Activated naive CD4-positive, alpha-beta T cell treated with anti-CD3 and anti-CD28 coated beads, Interleukin-2, amount 10 ng/mL, durations not matched to agents 7 days and 5 days (primary cell): Measurements from ENCODE around the gene SLC41A2.

Experiments
- CTCF ChIA-PET: fragments of 350-600 bp; sonication (Branson Sonifier 250); formaldehyde crosslinking; loops from one replicate; lab custom pipeline; 2021; ENCODE audit warnings: antibody characterized with exemption; lab: Charles Lee
- DNase-seq: peaks from one replicate; pipeline ENCODE4 v3.0.0-alpha.2; 2020
- H3K27ac Mint-ChIP-seq: one replicate; pipeline ENCODE4 v1.8.0; 2021; ENCODE audit warnings: mild to moderate bottlenecking, moderate library complexity, mixed read lengths
- H3K27me3 Mint-ChIP-seq: one replicate; pipeline ENCODE4 v1.8.0; 2021; ENCODE audit warnings: mild to moderate bottlenecking, mixed read lengths
- H3K36me3 Mint-ChIP-seq: one replicate; pipeline ENCODE4 v1.8.0; 2021; ENCODE audit warnings: mixed read lengths
- H3K4me1 Mint-ChIP-seq: one replicate; pipeline ENCODE4 v1.8.0; 2021; ENCODE audit warnings: mixed read lengths
- H3K4me3 Mint-ChIP-seq: one replicate; pipeline ENCODE4 v1.8.0; 2021; ENCODE audit warnings: mild to moderate bottlenecking, moderate library complexity, mixed read lengths
- H3K9me3 Mint-ChIP-seq: one replicate; pipeline ENCODE4 v1.8.0; 2021; ENCODE audit warnings: mixed read lengths

SLC41A2 gene

DNA sequence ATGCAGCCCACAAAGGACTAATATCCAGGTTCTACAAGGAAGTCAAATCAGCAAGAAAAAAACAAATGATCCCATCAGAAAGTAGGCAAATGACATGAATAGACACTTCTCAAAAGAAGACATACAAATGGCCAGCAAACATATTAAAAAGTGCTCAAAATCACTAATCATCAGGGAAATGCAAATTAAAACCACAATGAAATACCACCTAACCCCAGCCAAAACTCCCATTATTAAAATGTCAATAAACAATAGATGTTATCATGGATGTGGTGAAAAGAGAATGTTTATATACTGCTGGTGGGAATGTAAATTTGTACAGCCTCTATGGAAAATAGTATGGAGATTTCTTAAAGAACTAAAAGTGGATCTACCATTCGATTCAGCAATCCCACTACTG, 25.0 kb downstream of the SLC41A2 start:
- Mint-ChIP-seq H3K9me3 (no peaks in the 10 kb centered on the region), H3K36me3 (no peaks in the 10 kb centered on the region), H3K4me1 (peaks cover 8% of the 10 kb centered on the region), H3K4me3 (no peak overlapping the region), H3K27me3 (no peaks in the 10 kb centered on the region), H3K27ac (no peak overlapping the region)
- CTCF ChIA-PET, result no interaction called here
- DNase-seq, result no peak

DNA sequence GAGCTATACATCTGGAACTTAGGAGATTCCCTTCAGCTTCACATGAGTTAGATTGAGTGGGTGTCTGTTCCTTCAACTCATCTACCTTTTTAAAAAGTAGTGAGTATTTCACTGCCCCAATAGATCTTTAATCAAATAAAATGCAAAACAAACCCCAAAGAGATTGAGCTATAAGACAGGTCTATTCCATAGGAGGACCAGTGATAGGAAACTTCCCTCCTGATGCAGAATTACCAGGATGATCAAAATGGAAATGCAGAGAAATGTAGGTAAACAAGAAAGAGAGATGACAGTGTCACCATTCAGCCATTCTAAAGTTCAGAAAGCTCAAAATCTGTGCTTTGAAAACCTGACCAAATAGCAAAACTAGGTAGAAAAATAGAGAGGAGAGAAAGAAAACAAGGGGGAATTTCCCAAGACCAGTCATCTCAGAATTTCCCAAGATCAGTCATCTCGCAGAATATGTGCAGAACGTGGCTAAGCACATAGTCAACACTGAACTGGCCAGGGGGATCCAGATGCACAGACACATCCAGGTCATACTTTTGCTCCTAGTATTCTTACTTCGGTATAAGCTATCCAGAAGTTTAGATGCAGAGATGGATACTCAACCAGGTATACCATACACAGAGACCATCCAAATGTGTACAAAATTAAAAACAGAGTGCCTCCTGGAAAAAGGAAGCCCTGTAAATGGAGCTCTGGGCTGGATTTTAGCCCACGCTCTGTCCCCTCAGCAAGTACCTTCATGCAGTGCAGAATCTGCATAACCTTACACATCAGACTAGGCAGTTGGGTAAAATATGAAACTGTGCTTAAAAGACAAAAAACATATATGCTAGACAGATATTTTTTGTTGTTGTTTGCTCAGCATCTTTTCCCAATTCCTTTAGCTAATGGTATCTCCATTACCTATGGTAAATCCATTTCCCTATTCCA, 27.4 kb downstream of the SLC41A2 start:
- Mint-ChIP-seq H3K27me3 (no peaks in the 10 kb centered on the region), H3K4me3 (no peak overlapping the region), H3K4me1 (peaks cover 8% of the 10 kb centered on the region), H3K9me3 (no peaks in the 10 kb centered on the region), H3K27ac (no peak overlapping the region), H3K36me3 (no peaks in the 10 kb centered on the region)
- CTCF ChIA-PET, result interaction anchor here (1.2 to 1.5 kb wide), 2 partner anchors 10 to 122 kb away, joined by 4 read pairs; no protein-coding TSS in a partner anchor
- no peak for DNase-seq

DNA sequence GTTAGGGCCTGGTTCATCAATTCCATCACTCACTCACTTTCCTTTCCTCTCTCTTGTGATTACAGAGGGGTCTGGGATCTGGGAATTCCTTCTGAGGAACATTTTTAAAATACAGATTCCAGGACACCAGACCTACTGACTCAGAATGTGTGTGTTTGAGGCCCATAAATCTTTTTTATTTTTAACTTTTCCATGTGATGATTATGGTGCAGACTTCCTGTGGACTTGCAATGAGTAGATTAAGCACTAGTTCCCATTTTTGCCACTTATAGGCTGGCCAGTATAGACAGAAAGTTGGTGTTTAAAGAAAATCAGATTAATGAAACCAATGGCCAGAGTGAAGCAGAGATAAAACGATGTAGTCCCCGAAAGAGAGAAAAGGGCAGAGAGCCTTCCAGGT, 28.1 kb downstream of the SLC41A2 start:
- Mint-ChIP-seq H3K27ac (no peak overlapping the region), H3K9me3 (no peaks in the 10 kb centered on the region), H3K4me1 (peaks cover 8% of the 10 kb centered on the region), H3K27me3 (no peaks in the 10 kb centered on the region), H3K4me3 (no peak overlapping the region), H3K36me3 (no peaks in the 10 kb centered on the region)
- CTCF ChIA-PET, result interaction anchor here (0.6 to 1.2 kb wide), 2 partner anchors 9 to 144 kb away, joined by 3 to 4 read pairs; no protein-coding TSS in a partner anchor
- no peak for DNase-seq

GRCh38 chr12:104929368-104929767, 28.7 kb downstream of the SLC41A2 start:
- CTCF ChIA-PET, result interaction anchor here (0.6 kb wide), 1 partner anchor 145 kb away, joined by 3 read pairs; no protein-coding TSS in a partner anchor
- no peak for DNase-seq
- Mint-ChIP-seq H3K4me3 (no peak overlapping the region), H3K4me1 (peaks cover 8% of the 10 kb centered on the region), H3K36me3 (no peaks in the 10 kb centered on the region), H3K9me3 (no peaks in the 10 kb centered on the region), H3K27ac (no peak overlapping the region), H3K27me3 (no peaks in the 10 kb centered on the region)

- Mint-ChIP-seq H3K27ac (no peak overlapping the region), H3K9me3 (no peaks in the 10 kb centered on the region), H3K36me3 (no peaks in the 10 kb centered on the region), H3K4me3 (no peak overlapping the region), H3K27me3 (no peaks in the 10 kb centered on the region), H3K4me1 (peaks cover 8% of the 10 kb centered on the region)
- DNase-seq, result no peak
- CTCF ChIA-PET, result no interaction called here
These were observed 29.9 kb downstream of the SLC41A2 start for GRCh38 chr12:104928036-104928745.

GRCh38 chr12:104925501-104925900, 32.6 kb downstream of the SLC41A2 start:
- peaks cover 5% of the 10 kb centered on the region for H3K9me3 Mint-ChIP-seq

GRCh38 chr12:104921340-104921739, 36.8 kb downstream of the SLC41A2 start:
- Mint-ChIP-seq H3K4me1 (no peaks in the 10 kb centered on the region), H3K27me3 (peaks cover 7% of the 10 kb centered on the region), H3K4me3 (no peak overlapping the region), H3K36me3 (peaks cover 2% of the 10 kb centered on the region), H3K27ac (no peak overlapping the region), H3K9me3 (peaks cover 5% of the 10 kb centered on the region)
- DNase-seq, result no peak
- CTCF ChIA-PET, result interaction anchor here (1.4 kb wide), 1 partner anchor 9 kb away, joined by 4 read pairs; no protein-coding TSS in a partner anchor

More at GRCh38 chr12:104925501-104925900, 32.6 kb downstream of the SLC41A2 start:
- DNase-seq, result no peak
- peaks cover 7% of the 10 kb centered on the region for H3K4me1 Mint-ChIP-seq
- no peak overlapping the region for H3K4me3 Mint-ChIP-seq
- H3K27ac Mint-ChIP-seq, result no peak overlapping the region
- peaks cover 7% of the 10 kb centered on the region for H3K27me3 Mint-ChIP-seq
- H3K36me3 Mint-ChIP-seq, result peaks cover 2% of the 10 kb centered on the region
- CTCF ChIA-PET, result no interaction called here

DNA sequence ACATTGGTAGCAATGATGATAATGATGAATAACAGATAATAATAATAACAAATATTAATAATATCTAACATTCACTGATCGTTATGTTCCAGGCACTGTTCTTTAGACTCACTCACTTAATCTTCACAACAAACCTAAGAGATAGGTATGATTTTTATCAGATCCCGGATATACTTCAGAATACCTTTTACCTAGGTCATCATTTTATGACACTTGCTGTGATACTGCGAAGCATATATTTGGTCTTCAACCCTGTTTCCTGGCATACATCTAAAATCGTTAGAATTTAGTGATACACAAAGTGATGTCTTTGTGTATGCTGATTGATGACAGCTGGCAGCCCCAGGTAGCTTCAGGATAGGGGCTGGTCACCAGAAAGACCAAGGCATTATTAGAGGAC, 46.1 kb downstream of the SLC41A2 start:
- CTCF ChIA-PET, result no interaction called here
- DNase-seq, result no peak
- no peak overlapping the region for H3K4me3 Mint-ChIP-seq
- H3K4me1 Mint-ChIP-seq, result no peaks in the 10 kb centered on the region
- no peak overlapping the region for H3K27ac Mint-ChIP-seq
- no peaks in the 10 kb centered on the region for H3K9me3 Mint-ChIP-seq
- no peaks in the 10 kb centered on the region for H3K27me3 Mint-ChIP-seq
- no peaks in the 10 kb centered on the region for H3K36me3 Mint-ChIP-seq

- DNase-seq, result no peak
- Mint-ChIP-seq H3K9me3 (no peaks in the 10 kb centered on the region), H3K27me3 (no peaks in the 10 kb centered on the region), H3K4me3 (no peak overlapping the region), H3K36me3 (no peaks in the 10 kb centered on the region), H3K4me1 (no peaks in the 10 kb centered on the region), H3K27ac (no peak overlapping the region)
- CTCF ChIA-PET, result no interaction called here
These were observed 47.8 kb downstream of the SLC41A2 start for GRCh38 chr12:104910196-104910840.

DNA sequence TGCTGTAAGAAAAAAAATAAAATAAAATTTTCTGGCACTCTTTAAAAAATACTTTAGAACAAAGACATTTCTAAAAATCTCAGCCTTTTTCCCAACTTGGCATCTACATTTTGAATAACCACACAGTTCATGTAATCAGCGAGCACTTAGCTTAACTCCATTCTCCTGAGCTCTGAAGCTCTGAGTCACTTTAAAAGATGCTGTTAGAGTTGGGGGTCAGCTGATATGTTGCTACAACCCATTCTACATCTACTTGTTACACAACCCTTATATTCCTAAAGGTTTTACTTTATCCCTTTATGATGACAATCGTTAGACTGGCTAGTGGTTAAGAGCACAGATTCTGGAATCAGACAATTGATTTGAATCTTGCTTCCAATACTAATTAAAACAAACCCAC, 48.3 kb downstream of the SLC41A2 start:
- CTCF ChIA-PET, result no interaction called here
- H3K4me3 Mint-ChIP-seq, result no peak overlapping the region
- no peak for DNase-seq
- H3K9me3 Mint-ChIP-seq, result no peaks in the 10 kb centered on the region
- no peaks in the 10 kb centered on the region for H3K36me3 Mint-ChIP-seq
- no peak overlapping the region for H3K27ac Mint-ChIP-seq
- H3K4me1 Mint-ChIP-seq, result no peaks in the 10 kb centered on the region
- no peaks in the 10 kb centered on the region for H3K27me3 Mint-ChIP-seq
